CD4-positive, CD25-positive, alpha-beta regulatory T cell (primary cell): ENCODE data around the gene CAPN13. TPM values are rescaled to one million over a fixed set of nuclear protein-coding genes. Genes with fewer than 3 reads are reported as not detected.
A peak's percentile ranks its signal among the peaks of the same experiment; 100 is the strongest.

Experiments used
- ATAC-seq, 2 donors: fragments of 150-1000 bp; cut with Tn5 transposase; one replicate each; pipeline ENCODE4 v1.10.0; 2021; ENCODE audit warnings: low read depth in 2 of 2, moderate number of reproducible peaks in 2 of 2, moderate library complexity in 1 of 2
- DNase-seq, 3 donors: peaks; one replicate each; pipeline versions ENCODE4 v3.0.0 to v3.0.0-alpha.2; 2012 to 2022; ENCODE audit warnings: mixed read lengths in 1 of 3
- H3K27ac ChIP-seq: one replicate; pipeline ENCODE4 v1.7.0; 2013; ENCODE audit warnings: mild to moderate bottlenecking, low read length; ENCODE audit not compliant: insufficient read depth, poor library complexity, severe bottlenecking
- H3K27me3 ChIP-seq: one replicate; pipeline ENCODE4 v1.7.0; 2013; ENCODE audit warnings: low read length; ENCODE audit not compliant: control insufficient read depth, insufficient read depth
- H3K36me3 ChIP-seq: one replicate; pipeline ENCODE4 v1.7.0; 2013; ENCODE audit warnings: mild to moderate bottlenecking, low read length, moderate library complexity; ENCODE audit not compliant: control insufficient read depth, insufficient read depth
- H3K4me1 ChIP-seq: 2 replicates; pipeline ENCODE4 v1.7.0; 2013; ENCODE audit warnings: mild to moderate bottlenecking, low read length; ENCODE audit not compliant: insufficient read depth, control insufficient read depth, poor library complexity, severe bottlenecking
- H3K4me3 ChIP-seq: one replicate; pipeline ENCODE4 v1.7.0; 2013; ENCODE audit warnings: low read depth, mild to moderate bottlenecking, low read length, moderate library complexity
- H3K9me3 ChIP-seq, 2 experiments: 1 replicate in 1 of 2; 2 replicates in 1 of 2; pipeline ENCODE4 v1.7.0; 2013; ENCODE audit warnings: low read length in 2 of 2, mild to moderate bottlenecking in 1 of 2, moderate library complexity in 1 of 2; ENCODE audit not compliant: control insufficient read depth in 2 of 2
- H3K27ac Mint-ChIP-seq, 3 donors: one replicate each; pipeline ENCODE4 v1.8.0; 2020 to 2022; ENCODE audit warnings: mild to moderate bottlenecking in 3 of 3, mixed read lengths in 3 of 3, moderate library complexity in 2 of 3
- H3K27me3 Mint-ChIP-seq: one replicate; pipeline ENCODE4 v1.8.0; 2022; ENCODE audit warnings: mild to moderate bottlenecking, mixed read lengths
- H3K36me3 Mint-ChIP-seq: one replicate; pipeline ENCODE4 v1.8.0; 2020; ENCODE audit warnings: mixed read lengths
- H3K4me1 Mint-ChIP-seq, 4 donors: one replicate each; pipeline ENCODE4 v1.8.0; 2020 to 2022; ENCODE audit warnings: mixed read lengths in 4 of 4, mild to moderate bottlenecking in 1 of 4
- H3K4me3 Mint-ChIP-seq, 4 donors: one replicate each; pipeline ENCODE4 v1.8.0; 2020 to 2022; ENCODE audit warnings: mild to moderate bottlenecking in 4 of 4, mixed read lengths in 4 of 4, moderate library complexity in 3 of 4
- H3K9me3 Mint-ChIP-seq, 7 donors: one replicate each; pipeline ENCODE4 v1.8.0; 2020 to 2022; ENCODE audit warnings: mixed read lengths in 7 of 7, mild to moderate bottlenecking in 3 of 7, moderate library complexity in 2 of 7
- polyA plus RNA-seq, 4 donors: library from polyadenylated mRNA; unstranded; fragments of 300-500 nt; fragmentation: Illumina TruSeq; gene quantifications; one replicate each; pipeline ENCODE4 v1.2.3, GENCODE V29; 2021
- total RNA-seq: library from RNA; stranded (reverse); gene quantifications from one replicate; pipeline ENCODE4 v1.2.3, GENCODE V29; 2022

CAPN13 gene
- total and polyA plus RNA-seq, 5 donors from 2014 or later = not detected

- Histone ChIP-seq H3K4me1 (no peaks in the 10 kb centered on the region), H3K9me3 (no peaks in the 10 kb centered on the region), H3K27ac (no peak overlapping the region), H3K36me3 (no peaks in the 10 kb centered on the region), H3K4me3 (no peak overlapping the region), H3K27me3 (peaks cover 2% of the 10 kb centered on the region)
- no peaks in the 10 kb centered on the region for H3K4me1 Mint-ChIP-seq
- H3K36me3 Mint-ChIP-seq = no peaks in the 10 kb centered on the region
- no peak overlapping the region for H3K4me3 Mint-ChIP-seq
- H3K27ac Mint-ChIP-seq = no peak overlapping the region
- H3K9me3 Mint-ChIP-seq = peaks cover 0 to under 1% (median 0%) of the 10 kb centered on the region in 7 donors
- DNase-seq (no peak), ATAC-seq (no peak)
- peaks cover 12% of the 10 kb centered on the region for H3K27me3 Mint-ChIP-seq
Measured at GRCh38 chr2:30692829-30693275, 114.4 kb downstream of the CAPN13 start.

- Mint-ChIP-seq H3K27me3 (peaks cover 12% of the 10 kb centered on the region), H3K4me1 (no peaks in the 10 kb centered on the region), H3K27ac (no peak overlapping the region), H3K4me3 (no peak overlapping the region), H3K9me3 (no peaks in the 10 kb centered on the region), H3K36me3 (no peaks in the 10 kb centered on the region)
- DNase-seq (no peak), ATAC-seq (no peak)
- H3K4me3 ChIP-seq = no peak overlapping the region
- H3K27ac ChIP-seq = no peak overlapping the region
- no peaks in the 10 kb centered on the region for H3K9me3 ChIP-seq
- peaks cover 2% of the 10 kb centered on the region for H3K27me3 ChIP-seq
- no peaks in the 10 kb centered on the region for H3K36me3 ChIP-seq
- no peaks in the 10 kb centered on the region for H3K4me1 ChIP-seq
Measured at GRCh38 chr2:30691948-30692828, 115.1 kb downstream of the CAPN13 start.

GRCh38 chr2:30691091-30691947, 115.9 kb downstream of the CAPN13 start:
- no peaks in the 10 kb centered on the region for H3K4me1 Mint-ChIP-seq
- ATAC-seq = no peak
- H3K27ac Mint-ChIP-seq = peak overlapping the region in 2 of 3 donors; percentile 32 to 85

GRCh38 chr2:30690126-30690561, 117.1 kb downstream of the CAPN13 start:
- no peaks in the 10 kb centered on the region for H3K36me3 ChIP-seq
- H3K36me3 Mint-ChIP-seq = no peaks in the 10 kb centered on the region
- no peaks in the 10 kb centered on the region for H3K9me3 ChIP-seq
- H3K4me1 Mint-ChIP-seq = no peaks in the 10 kb centered on the region
- no peak overlapping the region for H3K27ac Mint-ChIP-seq
- no peak overlapping the region for H3K4me3 Mint-ChIP-seq
- H3K27me3 ChIP-seq = no peaks in the 10 kb centered on the region
- H3K4me3 ChIP-seq = no peak overlapping the region
- DNase-seq (no peak), ATAC-seq (no peak)
- no peak overlapping the region for H3K27ac ChIP-seq
- H3K9me3 Mint-ChIP-seq = no peaks in the 10 kb centered on the region
- peaks cover 10% of the 10 kb centered on the region for H3K27me3 Mint-ChIP-seq
- no peaks in the 10 kb centered on the region for H3K4me1 ChIP-seq

More at GRCh38 chr2:30691091-30691947, 115.9 kb downstream of the CAPN13 start:
- H3K4me3 ChIP-seq = no peak overlapping the region
- Mint-ChIP-seq H3K36me3 (no peaks in the 10 kb centered on the region), H3K4me3 (no peak overlapping the region), H3K9me3 (no peaks in the 10 kb centered on the region), H3K27me3 (peaks cover 10% of the 10 kb centered on the region)
- H3K27me3 ChIP-seq = no peaks in the 10 kb centered on the region
- no peak for DNase-seq
- no peaks in the 10 kb centered on the region for H3K36me3 ChIP-seq
- H3K27ac ChIP-seq = no peak overlapping the region
- no peaks in the 10 kb centered on the region for H3K4me1 ChIP-seq
- H3K9me3 ChIP-seq = no peaks in the 10 kb centered on the region

- Mint-ChIP-seq H3K4me1 (no peaks in the 10 kb centered on the region), H3K27ac (no peak overlapping the region), H3K9me3 (no peaks in the 10 kb centered on the region), H3K4me3 (no peak overlapping the region), H3K27me3 (peaks cover 10% of the 10 kb centered on the region), H3K36me3 (no peaks in the 10 kb centered on the region)
- DNase-seq (no peak), ATAC-seq (no peak)
- no peaks in the 10 kb centered on the region for H3K4me1 ChIP-seq
- no peaks in the 10 kb centered on the region for H3K36me3 ChIP-seq
- no peaks in the 10 kb centered on the region for H3K9me3 ChIP-seq
- H3K27ac ChIP-seq = no peak overlapping the region
- H3K27me3 ChIP-seq = no peaks in the 10 kb centered on the region
- no peak overlapping the region for H3K4me3 ChIP-seq
Measured at GRCh38 chr2:30689496-30690125, 117.6 kb downstream of the CAPN13 start.

- Mint-ChIP-seq H3K4me3 (no peak overlapping the region), H3K36me3 (no peaks in the 10 kb centered on the region), H3K9me3 (no peaks in the 10 kb centered on the region), H3K4me1 (no peaks in the 10 kb centered on the region), H3K27me3 (peaks cover 10% of the 10 kb centered on the region), H3K27ac (no peak overlapping the region)
- no peaks in the 10 kb centered on the region for H3K9me3 ChIP-seq
- H3K27me3 ChIP-seq = no peaks in the 10 kb centered on the region
- ATAC-seq (no peak), DNase-seq (no peak)
- no peak overlapping the region for H3K4me3 ChIP-seq
- no peaks in the 10 kb centered on the region for H3K4me1 ChIP-seq
- no peak overlapping the region for H3K27ac ChIP-seq
- H3K36me3 ChIP-seq = no peaks in the 10 kb centered on the region
Measured at GRCh38 chr2:30688956-30689401, 118.3 kb downstream of the CAPN13 start.

- no peak overlapping the region for H3K27ac ChIP-seq
- H3K9me3 Mint-ChIP-seq = no peaks in the 10 kb centered on the region
- H3K4me1 ChIP-seq = no peaks in the 10 kb centered on the region
- peaks cover 10% of the 10 kb centered on the region for H3K27me3 Mint-ChIP-seq
- ATAC-seq (no peak), DNase-seq (no peak)
- H3K36me3 ChIP-seq = no peaks in the 10 kb centered on the region
- no peaks in the 10 kb centered on the region for H3K27me3 ChIP-seq
- no peaks in the 10 kb centered on the region for H3K4me1 Mint-ChIP-seq
- H3K4me3 ChIP-seq = no peak overlapping the region
- H3K9me3 ChIP-seq = no peaks in the 10 kb centered on the region
- no peak overlapping the region for H3K27ac Mint-ChIP-seq
- H3K4me3 Mint-ChIP-seq = no peak overlapping the region
- no peaks in the 10 kb centered on the region for H3K36me3 Mint-ChIP-seq
Measured at GRCh38 chr2:30686669-30687068, 120.6 kb downstream of the CAPN13 start.
